Suprapubic skin (tissue), 4 donors: ENCODE results near the gene UBE2F. TPM values are rescaled to one million over a fixed set of nuclear protein-coding genes. Genes with fewer than 3 reads are reported as not detected.
A peak's percentile ranks its signal among the peaks of the same experiment; 100 is the strongest.
"Not testable (repeated sequence)": the region's sequence is repeated elsewhere in the genome, so short reads cannot be mapped to it uniquely, and the experiment has no call there.

ENCODE experiments used
- DNase-seq, 2 donors: peaks; one replicate each; pipeline ENCODE4 v3.0.0-alpha.2; 2019; ENCODE audit warnings: low spot score in 2 of 2
- H3K27ac ChIP-seq: fragments of 200-600 bp; sonication (generic); one replicate; pipeline ENCODE4 v1.5.1; 2019
- H3K27me3 ChIP-seq: fragments of 200-600 bp; sonication (generic); one replicate; pipeline ENCODE4 v1.5.1; 2019
- H3K36me3 ChIP-seq: fragments of 200-600 bp; sonication (generic); one replicate; pipeline ENCODE4 v1.5.1; 2019
- H3K4me1 ChIP-seq: fragments of 200-600 bp; sonication (generic); one replicate; pipeline ENCODE4 v1.5.1; 2019
- H3K4me3 ChIP-seq: fragments of 200-600 bp; sonication (generic); one replicate; pipeline ENCODE4 v1.5.1; 2019; ENCODE audit warnings: mild to moderate bottlenecking
- H3K9me3 ChIP-seq: fragments of 200-600 bp; sonication (generic); one replicate; pipeline ENCODE4 v1.5.1; 2019
- EP300 ChIP-seq: sonication (generic); formaldehyde crosslinking; IDR thresholded peaks from one replicate; pipeline ENCODE4 v1.6.1; 2017; ENCODE audit warnings: antibody characterized with exemption
- POLR2A ChIP-seq, 2 donors: fragments of 450-650 bp; IDR thresholded peaks; one replicate each; pipeline ENCODE4 v1.6.1; 2017; ENCODE audit warnings: antibody characterized with exemption in 2 of 2, mild to moderate bottlenecking in 2 of 2, moderate library complexity in 2 of 2
- POLR2AphosphoS5 ChIP-seq, 3 donors: sonication (generic); formaldehyde crosslinking; IDR thresholded peaks; one replicate each; pipeline ENCODE4 v1.6.1; 2017; ENCODE audit warnings: antibody characterized with exemption in 3 of 3
- WGBS: methylation state at CpG from one replicate; pipeline ENCODE4 v1.1.5; 2018; 5-methylcytosine and 5-hydroxymethylcytosine counted together
- total RNA-seq, 4 donors: library from RNA; depleted of rRNA; stranded (reverse); fragments of >200 nt; gene quantifications; one replicate each; pipeline ENCODE4 v1.1.0, GENCODE V29; 2016
- TF ChIP-seq, protein P1 (sequence below), 2 donors: fragments of 200-600 bp in 1 of 2; fragments of 450-650 bp in 1 of 2; sonication (generic) in 1 of 2; IDR thresholded peaks; one replicate each; pipeline ENCODE4 v1.5.1; 2016 to 2019; ENCODE audit warnings: antibody characterized with exemption in 2 of 2, mild to moderate bottlenecking in 1 of 2, moderate library complexity in 1 of 2

UBE2F gene
- total RNA-seq, 4 donors from 2014 or later: 32.2 to 63.6 (median 39.7) TPM

DNA sequence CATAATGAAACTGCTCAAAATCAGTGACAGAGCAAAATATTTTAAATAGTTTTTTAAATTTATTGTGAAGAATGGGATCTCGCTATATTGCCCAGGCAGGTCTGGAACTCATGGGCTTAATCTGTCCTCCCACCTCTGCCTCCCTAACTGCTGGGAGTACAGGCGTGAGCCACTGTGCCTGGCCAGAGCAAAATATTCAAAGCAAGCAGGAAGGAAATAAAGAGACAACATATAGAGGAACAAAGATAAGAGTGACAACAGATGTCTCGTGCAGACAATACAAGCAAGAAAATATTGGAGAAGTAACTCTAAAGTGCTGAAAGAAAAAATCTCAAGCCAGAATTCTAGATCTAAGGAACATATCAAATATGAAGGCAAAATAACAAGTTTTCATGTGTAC, 89.0 kb downstream of the UBE2F start:
- Histone ChIP-seq H3K4me1 (peaks cover 9% of the 10 kb centered on the region), H3K36me3 (no peaks in the 10 kb centered on the region), H3K9me3 (no peaks in the 10 kb centered on the region), H3K27me3 (peaks cover 4% of the 10 kb centered on the region), H3K27ac (no peak overlapping the region), H3K4me3 (no peak overlapping the region)
- WGBS: 68% methylated on average over 3 of the region's 3 CpGs
- TF ChIP-seq, protein P1, sequence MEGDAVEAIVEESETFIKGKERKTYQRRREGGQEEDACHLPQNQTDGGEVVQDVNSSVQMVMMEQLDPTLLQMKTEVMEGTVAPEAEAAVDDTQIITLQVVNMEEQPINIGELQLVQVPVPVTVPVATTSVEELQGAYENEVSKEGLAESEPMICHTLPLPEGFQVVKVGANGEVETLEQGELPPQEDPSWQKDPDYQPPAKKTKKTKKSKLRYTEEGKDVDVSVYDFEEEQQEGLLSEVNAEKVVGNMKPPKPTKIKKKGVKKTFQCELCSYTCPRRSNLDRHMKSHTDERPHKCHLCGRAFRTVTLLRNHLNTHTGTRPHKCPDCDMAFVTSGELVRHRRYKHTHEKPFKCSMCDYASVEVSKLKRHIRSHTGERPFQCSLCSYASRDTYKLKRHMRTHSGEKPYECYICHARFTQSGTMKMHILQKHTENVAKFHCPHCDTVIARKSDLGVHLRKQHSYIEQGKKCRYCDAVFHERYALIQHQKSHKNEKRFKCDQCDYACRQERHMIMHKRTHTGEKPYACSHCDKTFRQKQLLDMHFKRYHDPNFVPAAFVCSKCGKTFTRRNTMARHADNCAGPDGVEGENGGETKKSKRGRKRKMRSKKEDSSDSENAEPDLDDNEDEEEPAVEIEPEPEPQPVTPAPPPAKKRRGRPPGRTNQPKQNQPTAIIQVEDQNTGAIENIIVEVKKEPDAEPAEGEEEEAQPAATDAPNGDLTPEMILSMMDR (IDR thresholded peaks at IDR 0.05): no peak
- TF ChIP-seq POLR2A (IDR thresholded peaks at IDR 0.05): no peak
- TF ChIP-seq EP300: no peak
- TF ChIP-seq POLR2AphosphoS5 (IDR thresholded peaks at IDR 0.05): no peak
- no peak for DNase-seq

DNA sequence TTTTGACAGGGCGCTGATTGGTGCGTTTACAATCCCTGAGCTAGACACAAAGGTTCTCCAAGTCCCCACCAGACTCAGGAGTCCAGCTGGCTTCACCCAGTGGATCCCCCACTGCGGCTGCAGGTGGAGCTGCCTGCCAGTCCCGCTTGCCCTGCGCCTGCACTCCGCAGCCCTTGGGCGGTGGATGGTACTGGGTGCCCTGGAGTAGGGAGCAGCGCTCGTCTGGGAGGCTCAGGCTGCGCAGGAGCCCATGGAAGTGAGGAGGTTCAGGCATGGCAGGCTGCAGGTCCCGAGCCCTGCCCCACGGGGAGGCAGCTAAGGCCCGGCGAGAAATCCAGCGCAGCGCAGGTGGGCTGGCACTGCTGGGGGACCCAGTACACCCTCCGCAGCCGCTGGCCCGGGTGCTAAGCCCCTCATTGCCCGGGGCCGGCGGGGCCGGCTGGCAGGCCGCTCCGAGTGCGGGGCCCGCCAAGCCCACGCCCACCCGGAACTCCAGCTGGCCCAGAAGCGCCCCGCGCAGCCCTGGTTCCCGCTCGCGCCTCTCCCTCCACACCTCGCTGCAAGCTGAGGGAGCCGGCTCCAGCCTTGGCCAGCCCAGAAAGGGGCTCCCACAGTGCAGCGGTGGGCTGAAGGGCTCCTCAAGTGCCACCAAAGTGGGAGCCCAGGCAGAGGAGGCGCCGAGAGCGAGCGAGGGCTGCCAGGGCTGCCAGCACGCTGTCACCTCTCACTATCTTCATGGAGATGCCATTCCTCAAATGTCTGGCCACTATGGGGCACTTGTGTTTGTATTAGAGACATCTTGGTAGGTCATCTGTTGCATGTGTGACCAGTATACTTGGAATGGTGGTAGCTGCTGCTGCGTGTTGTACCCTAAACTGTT, 91.1 kb downstream of the UBE2F start:
- H3K27ac ChIP-seq, H3K27me3 ChIP-seq, H3K36me3 ChIP-seq, H3K4me3 ChIP-seq, H3K9me3 ChIP-seq: not testable (repeated sequence)
- WGBS: 89% methylated on average over 18 of the region's 44 CpGs
- H3K4me1 ChIP-seq: peaks cover 18% of the 10 kb centered on the region
- peak in 1 of 2 donors; percentile 76 for DNase-seq

DNA sequence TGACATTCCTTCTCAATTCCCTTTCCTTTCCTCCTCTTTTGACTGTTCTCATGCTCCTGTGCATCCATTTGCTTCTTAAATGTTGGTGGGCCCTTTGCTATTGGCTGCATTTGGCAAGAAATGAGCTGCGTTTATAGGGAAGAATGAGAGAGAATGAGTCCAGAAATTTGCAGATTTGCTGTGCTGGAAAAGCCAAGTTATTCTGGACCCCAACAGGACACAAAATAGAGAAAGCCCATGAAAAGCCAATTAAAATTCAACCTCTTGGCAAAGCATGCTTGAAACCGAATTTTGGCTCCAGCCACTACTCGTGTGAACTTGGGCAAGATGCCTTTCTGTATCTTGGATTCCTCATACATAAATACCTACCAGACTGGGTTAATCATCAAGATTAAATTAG, 92.7 kb downstream of the UBE2F start:
- Histone ChIP-seq H3K36me3 (no peaks in the 10 kb centered on the region), H3K4me3 (no peak overlapping the region), H3K9me3 (no peaks in the 10 kb centered on the region), H3K4me1 (peaks cover 18% of the 10 kb centered on the region), H3K27ac (no peak overlapping the region), H3K27me3 (peaks cover 4% of the 10 kb centered on the region)
- TF ChIP-seq POLR2A (IDR thresholded peaks at IDR 0.05): no peak
- no peak for TF ChIP-seq POLR2AphosphoS5 (IDR thresholded peaks at IDR 0.05)
- TF ChIP-seq, protein P1 (IDR thresholded peaks at IDR 0.05): no peak
- no peak for TF ChIP-seq EP300
- DNase-seq: no peak
- WGBS: 62% methylated on average over 3 of the region's 3 CpGs

DNA sequence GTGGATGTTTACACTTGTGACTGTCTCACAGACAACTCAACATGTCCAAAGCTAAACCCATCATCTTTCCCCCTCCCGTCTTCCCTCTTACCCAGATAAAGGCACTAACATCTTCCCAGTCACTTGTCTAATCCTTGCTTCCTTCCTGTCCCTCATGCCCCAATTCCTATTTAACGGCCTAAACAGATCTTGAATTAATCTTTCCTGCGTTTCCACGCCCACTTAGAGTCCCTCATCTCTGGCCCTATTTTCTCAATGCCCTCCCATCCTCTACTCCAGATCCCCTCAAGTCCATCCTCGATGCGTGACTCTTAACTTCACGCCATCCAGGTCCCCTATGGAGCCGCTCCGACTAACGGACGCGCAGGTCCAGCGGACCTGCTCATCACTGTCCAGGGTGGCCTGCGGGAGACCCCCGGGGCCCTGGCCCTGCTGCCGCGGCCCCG, 93.3 kb downstream of the UBE2F start:
- DNase-seq: no peak
- Histone ChIP-seq H3K4me3 (peak overlapping the region; percentile 81), H3K27me3 (peaks cover 4% of the 10 kb centered on the region), H3K4me1 (peaks cover 18% of the 10 kb centered on the region), H3K9me3 (no peaks in the 10 kb centered on the region), H3K36me3 (no peaks in the 10 kb centered on the region), H3K27ac (peak overlapping the region; percentile 81)
- WGBS: 1% methylated on average over 18 of the region's 18 CpGs
- no peak for TF ChIP-seq POLR2A (IDR thresholded peaks at IDR 0.05)
- TF ChIP-seq POLR2AphosphoS5 (IDR thresholded peaks at IDR 0.05): no peak
- TF ChIP-seq EP300: no peak
- TF ChIP-seq, protein P1 (IDR thresholded peaks at IDR 0.05): no peak

DNA sequence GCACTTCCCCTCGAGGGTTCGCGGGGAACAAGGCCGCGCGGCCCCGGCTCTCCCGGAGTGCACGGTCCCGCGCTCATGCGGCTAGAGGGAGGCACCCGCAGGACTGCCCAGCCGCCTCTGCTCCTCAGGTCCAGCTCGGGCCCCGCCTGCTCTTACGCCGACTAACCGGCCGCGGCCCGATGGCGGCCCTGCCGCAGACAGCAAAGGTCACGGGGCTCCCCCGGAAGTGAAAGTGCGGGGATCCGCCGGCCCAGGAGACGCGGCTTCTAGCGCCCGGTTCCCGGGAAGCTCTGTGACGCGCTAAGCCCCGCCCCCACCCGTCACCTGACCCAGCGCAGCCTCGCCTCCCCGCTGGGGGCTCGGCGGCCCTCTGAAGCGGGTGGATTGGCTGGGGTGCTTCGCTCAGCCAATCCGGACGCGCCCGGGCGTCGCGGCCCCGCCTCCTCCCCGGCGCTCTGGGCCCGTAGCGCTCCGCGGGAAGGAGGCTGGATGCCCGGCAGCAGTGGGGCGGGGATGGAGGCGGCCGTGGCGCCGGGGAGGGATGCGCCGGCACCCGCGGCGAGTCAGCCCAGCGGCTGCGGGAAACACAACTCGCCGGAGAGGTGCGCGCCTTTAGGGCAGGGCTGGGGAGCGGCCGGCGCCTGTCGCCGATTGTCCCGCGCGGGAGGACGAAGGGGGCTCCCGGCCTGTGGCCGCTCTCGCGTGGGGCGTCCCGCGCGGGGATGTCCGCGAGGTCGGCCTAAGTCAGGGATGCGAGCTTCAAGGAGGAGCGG, 93.9 kb downstream of the UBE2F start, which contains the start of gene SCLY:
SCLY (plus strand) TSS at position 460 of the 773 bp plus-strand sequence; CDS start at position 514, 54 bp downstream.
- H3K9me3 ChIP-seq: no peaks in the 10 kb centered on the region
- H3K4me1 ChIP-seq: peaks cover 18% of the 10 kb centered on the region
- H3K27me3 ChIP-seq: peaks cover 4% of the 10 kb centered on the region
- TF ChIP-seq, protein P1 (IDR thresholded peaks at IDR 0.05): no peak
- TF ChIP-seq EP300 (no peak), POLR2A (IDR thresholded peaks at IDR 0.05) (peak in 1 of 2 donors; percentile 66), POLR2AphosphoS5 (IDR thresholded peaks at IDR 0.05) (peak in 2 of 3 donors; percentile 27 to 34)
- WGBS: 0% methylated on average over 32 of the region's 98 CpGs
- peak within 1 kb of the TSS; percentile 81 for H3K4me3 ChIP-seq
- peak within 1 kb of the TSS; percentile 81 for H3K27ac ChIP-seq
- no peaks in the 10 kb centered on the region for H3K36me3 ChIP-seq
- DNase-seq: peak; percentile 98
